Measurements from ENCODE around the gene ZBTB42.

The ZBTB42 gene

DNA sequence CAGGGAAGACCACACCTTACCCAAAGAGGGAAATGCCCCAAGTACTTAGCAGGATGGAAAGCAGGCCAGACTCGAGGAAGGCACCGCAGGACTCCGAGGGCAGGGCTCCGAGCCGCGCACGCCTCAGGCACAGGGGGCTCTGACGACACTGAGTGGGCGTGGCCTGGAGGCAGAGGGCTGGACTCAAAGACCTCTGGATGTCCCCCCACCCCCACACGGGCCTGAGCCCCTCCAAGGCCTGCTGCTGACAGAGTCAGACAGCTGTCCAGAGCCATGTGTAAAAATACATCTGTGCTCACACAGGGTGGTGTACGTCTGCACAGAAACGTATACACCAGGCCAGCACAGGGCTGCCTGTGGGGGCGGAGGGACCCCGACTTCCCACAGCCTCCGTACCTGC, 6.8 kb upstream of the ZBTB42 start:
- TF ChIP-seq, protein P1, sequence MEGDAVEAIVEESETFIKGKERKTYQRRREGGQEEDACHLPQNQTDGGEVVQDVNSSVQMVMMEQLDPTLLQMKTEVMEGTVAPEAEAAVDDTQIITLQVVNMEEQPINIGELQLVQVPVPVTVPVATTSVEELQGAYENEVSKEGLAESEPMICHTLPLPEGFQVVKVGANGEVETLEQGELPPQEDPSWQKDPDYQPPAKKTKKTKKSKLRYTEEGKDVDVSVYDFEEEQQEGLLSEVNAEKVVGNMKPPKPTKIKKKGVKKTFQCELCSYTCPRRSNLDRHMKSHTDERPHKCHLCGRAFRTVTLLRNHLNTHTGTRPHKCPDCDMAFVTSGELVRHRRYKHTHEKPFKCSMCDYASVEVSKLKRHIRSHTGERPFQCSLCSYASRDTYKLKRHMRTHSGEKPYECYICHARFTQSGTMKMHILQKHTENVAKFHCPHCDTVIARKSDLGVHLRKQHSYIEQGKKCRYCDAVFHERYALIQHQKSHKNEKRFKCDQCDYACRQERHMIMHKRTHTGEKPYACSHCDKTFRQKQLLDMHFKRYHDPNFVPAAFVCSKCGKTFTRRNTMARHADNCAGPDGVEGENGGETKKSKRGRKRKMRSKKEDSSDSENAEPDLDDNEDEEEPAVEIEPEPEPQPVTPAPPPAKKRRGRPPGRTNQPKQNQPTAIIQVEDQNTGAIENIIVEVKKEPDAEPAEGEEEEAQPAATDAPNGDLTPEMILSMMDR (IDR thresholded peaks at IDR 0.05; ENCODE audit: low read depth, low read length) = no peak
- peak overlapping the region; percentile 78 for H3K4me3 ChIP-seq (ENCODE audit: low read depth, low read length)

DNA sequence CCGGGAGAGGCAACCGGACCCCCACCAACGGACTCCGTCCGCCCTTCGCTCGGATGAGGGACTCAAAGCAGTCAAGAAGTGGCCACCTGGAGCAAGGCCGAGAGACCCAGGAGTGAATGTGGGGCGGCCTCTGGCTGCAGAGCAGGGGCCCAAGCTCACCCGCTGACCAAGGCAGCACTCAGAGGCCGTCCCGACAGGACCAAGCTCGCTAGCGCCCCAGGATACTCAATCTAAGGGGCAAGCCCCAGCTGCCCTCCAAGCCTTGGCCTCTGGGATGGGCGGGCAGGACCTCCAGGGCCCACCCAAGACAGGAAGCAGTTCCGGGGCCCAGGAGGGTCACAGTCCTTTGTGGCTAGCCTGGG, 6.3 kb upstream of the ZBTB42 start:
- H3K4me3 ChIP-seq (ENCODE audit: low read depth, low read length) = peak overlapping the region; percentile 78
- TF ChIP-seq, protein P1 (IDR thresholded peaks at IDR 0.05; ENCODE audit: low read depth, low read length) = no peak

DNA sequence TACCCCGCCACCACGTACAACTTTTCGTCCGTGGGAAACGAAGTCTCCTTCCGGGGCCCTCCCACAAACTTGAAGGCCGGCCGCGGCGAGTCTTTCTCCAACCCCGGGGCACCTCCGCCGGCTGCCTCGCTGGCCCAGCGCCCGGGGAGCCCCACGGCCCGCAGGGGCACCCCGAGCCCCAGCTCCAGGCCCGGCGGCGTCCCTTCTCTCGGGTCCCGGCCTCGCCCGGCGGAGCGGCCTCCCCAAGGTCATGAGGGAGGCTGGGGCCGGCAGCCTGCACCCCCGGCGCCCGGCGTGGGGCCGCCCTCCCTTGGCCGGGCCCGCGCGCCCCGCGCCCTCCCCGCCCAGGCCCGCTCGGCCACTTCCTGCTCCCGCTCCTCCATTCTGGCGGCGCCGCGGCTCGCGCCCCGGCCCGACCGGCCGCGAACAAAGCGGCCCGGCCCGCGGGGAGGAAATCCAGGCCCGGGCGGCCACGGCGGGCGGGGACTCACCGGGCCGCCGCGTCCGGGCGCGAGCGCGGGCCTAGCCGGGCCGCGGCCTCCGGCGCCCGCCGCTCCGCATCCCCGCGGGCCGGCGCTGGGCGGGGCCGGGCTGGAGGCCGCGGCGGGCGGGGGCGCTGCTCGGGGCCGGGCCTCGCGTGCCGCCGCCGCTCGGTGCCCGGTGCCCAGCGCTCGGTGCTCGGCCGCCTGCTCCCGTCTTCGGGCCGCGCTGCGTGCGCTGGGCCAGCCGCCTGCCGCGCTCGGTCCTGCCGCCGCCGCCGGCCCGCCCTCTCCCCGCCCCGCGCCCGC, 5.7 kb upstream of the ZBTB42 start, which contains the start of gene AKT1:
Gene AKT1 (minus strand): TSS at position 756 of the 788 bp plus-strand sequence. CDS start 3,105 bp downstream, outside the sequence.
- TF ChIP-seq, protein P1 (IDR thresholded peaks at IDR 0.05; ENCODE audit: low read depth, low read length) = no peak
- peak within 1 kb of the TSS; percentile 78 for H3K4me3 ChIP-seq (ENCODE audit: low read depth, low read length)

DNA sequence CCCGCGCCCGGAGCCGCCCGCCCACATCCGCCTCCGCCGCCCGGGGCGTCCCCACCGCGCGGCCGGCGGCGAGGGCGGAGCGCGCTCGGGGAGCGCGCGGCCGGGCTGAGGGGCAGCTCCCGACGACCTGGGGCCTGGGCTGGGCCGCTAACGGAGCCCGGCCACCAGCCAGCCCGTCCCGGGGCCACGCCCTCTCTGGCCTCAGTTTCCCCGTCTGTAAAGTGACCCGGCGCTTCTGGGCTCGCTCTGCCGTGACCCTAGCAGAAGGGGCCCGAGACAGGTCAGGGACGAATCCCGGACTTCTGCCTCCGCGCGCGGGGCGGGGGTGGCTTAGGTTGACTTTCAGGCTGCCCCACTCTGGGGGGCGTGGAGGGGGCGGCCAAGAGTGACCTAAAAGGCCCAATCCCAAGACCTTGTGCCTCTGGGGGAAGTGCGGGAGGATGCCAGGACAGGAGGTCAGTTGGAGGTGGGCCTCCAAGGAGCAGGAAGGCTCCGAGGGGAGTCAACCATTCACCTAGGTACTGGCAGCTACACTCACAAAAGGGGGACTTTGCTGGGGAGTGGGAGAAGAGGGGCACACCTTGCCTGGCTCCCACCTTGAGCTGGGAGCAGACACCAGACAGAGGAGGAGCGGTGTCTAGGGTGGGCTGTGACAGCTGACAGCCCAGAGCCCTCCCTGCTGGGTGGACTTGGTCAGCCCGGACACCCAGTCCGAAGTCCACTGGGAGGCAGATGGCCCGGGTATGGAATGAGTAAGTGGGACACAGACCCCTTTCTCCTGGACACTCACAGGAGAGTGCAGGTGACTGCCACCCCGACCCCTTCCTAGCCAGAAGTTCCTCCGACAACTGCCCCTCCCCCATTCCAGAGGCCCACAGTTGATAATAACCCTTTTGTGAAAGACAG, 4.9 kb upstream of the ZBTB42 start:
- TF ChIP-seq, protein P1 (IDR thresholded peaks at IDR 0.05; ENCODE audit: low read depth, low read length) = no peak
- peak overlapping the region; percentile 49 for H3K4me3 ChIP-seq (ENCODE audit: low read depth, low read length)

DNA sequence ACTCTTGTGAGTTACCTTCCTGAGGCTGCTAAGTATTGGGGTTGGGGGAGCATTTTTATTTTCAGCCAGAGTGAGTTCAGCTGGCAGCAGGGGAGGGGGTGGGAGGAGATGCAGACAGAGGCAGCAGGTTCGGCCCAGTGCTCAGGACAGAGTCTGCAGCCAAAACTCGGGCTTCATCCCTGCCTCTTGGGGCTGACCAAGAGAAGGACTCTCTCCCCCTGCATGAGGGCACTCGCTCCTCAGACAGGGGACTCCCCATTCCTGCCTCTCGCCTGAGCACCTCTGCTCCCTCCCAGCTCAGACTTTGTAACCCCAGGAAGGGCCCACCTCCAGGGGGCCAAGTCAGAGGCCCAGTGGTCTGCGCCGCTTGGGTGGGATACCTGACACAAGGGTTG, 4.2 kb upstream of the ZBTB42 start:
- TF ChIP-seq, protein P1 (IDR thresholded peaks at IDR 0.05; ENCODE audit: low read depth, low read length) = no peak
- no peak overlapping the region for H3K4me3 ChIP-seq (ENCODE audit: low read depth, low read length)

DNA sequence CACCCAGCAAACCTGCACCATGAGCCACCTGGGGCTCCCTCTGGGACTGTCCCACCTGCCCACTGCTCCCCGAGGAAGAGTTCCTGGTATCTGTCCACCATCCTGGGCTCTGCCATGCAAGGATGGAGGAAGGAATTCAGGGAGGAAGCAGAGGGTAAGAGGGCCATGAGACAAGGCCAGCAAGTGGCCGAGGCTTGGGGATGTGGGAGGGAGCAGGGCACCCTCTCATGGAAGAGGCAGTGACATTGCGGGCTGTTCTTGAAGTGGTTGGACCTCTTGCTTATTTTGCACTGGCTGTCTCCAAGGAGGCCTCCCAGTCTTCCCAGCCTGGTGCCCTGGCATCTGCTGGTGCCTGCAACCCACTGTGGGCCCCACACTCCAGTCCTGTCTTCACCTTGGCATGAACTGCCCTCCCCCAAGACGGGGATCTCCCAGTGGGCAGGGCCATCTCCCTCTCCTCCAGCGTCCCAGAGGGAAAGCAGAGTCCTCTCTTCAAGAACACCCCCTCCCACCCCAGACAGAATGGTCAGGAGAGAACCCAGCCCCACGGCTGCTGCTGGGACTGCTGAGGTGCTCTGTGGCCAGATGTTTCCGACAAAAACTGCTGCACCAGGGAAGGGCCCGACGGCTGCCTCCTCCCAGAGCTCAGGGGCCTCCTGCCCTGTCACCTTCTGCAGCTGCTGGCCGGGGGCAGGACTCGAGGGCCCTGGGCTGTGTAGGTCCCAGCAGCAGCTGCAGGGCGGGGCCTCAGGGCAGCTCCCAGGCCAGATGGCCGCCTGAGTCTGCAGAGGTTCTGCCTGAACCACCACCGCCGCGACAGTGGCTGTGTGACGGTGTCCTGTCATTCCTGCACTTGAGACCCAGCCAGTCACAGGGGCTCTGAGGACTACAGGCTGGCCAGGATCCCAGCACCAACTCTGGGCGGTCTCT, 3.5 kb upstream of the ZBTB42 start:
- TF ChIP-seq, protein P1 (IDR thresholded peaks at IDR 0.05; ENCODE audit: low read depth, low read length) = no peak
- no peak overlapping the region for H3K4me3 ChIP-seq (ENCODE audit: low read depth, low read length)

Measured in WI38 (cell line).